DOHH2 (cell line): ENCODE measurements around the gene RSAD2.

Source experiments
- H3F3A ChIP-seq: fragments of 200-600 bp; sonication (generic), shearing (Covaris generic); 2 replicates; pipeline ENCODE4 v1.6.0; 2016; ENCODE audit warnings: antibody characterized with exemption, mild to moderate bottlenecking; ENCODE audit not compliant: control insufficient read depth, insufficient read depth
- H3K27ac ChIP-seq: fragments of 200-600 bp; sonication (generic); 2 replicates; pipeline ENCODE4 v1.5.1; 2014; ENCODE audit warnings: low read depth, mild to moderate bottlenecking, low read length, moderate library complexity
- H3K27me3 ChIP-seq: fragments of 200-600 bp; sonication (generic); 2 replicates; pipeline ENCODE4 v1.6.1; 2014; ENCODE audit warnings: mild to moderate bottlenecking, low read length, mixed read lengths; ENCODE audit not compliant: control insufficient read depth
- H3K36me3 ChIP-seq: fragments of 200-600 bp; sonication (generic); 2 replicates; pipeline ENCODE4 v1.6.1; 2014; ENCODE audit warnings: mild to moderate bottlenecking, low read length, moderate library complexity, mixed read lengths; ENCODE audit not compliant: control insufficient read depth
- H3K4me1 ChIP-seq: fragments of 200-600 bp; sonication (generic); 2 replicates; pipeline ENCODE4 v1.6.1; 2014; ENCODE audit warnings: mild to moderate bottlenecking, low read length, mixed read lengths; ENCODE audit not compliant: control insufficient read depth
- H3K4me2 ChIP-seq: fragments of 200-600 bp; sonication (generic); 2 replicates; pipeline ENCODE4 v1.6.0; 2014; ENCODE audit warnings: mild to moderate bottlenecking, low read length, moderate library complexity
- H3K4me3 ChIP-seq: fragments of 200-600 bp; sonication (generic); 2 replicates; pipeline ENCODE4 v1.5.1; 2014; ENCODE audit warnings: mild to moderate bottlenecking, low read length, mixed read lengths
- H3K79me2 ChIP-seq: fragments of 200-600 bp; sonication (generic); 2 replicates; pipeline ENCODE4 v1.6.1; 2014; ENCODE audit warnings: mild to moderate bottlenecking, low read length, mixed read lengths; ENCODE audit not compliant: control insufficient read depth
- H3K9me2 ChIP-seq: fragments of 200-600 bp; sonication (generic); replicated peaks from 2 replicates; pipeline ENCODE4 v1.6.1; 2014; ENCODE audit warnings: mild to moderate bottlenecking, low read length, mixed read lengths; ENCODE audit not compliant: control insufficient read depth
- H3K9me3 ChIP-seq: fragments of 200-600 bp; sonication (generic); 2 replicates; pipeline ENCODE4 v1.6.1; 2014; ENCODE audit warnings: antibody characterized with exemption, low read length, mixed read lengths; ENCODE audit not compliant: control insufficient read depth, insufficient read depth
- H4K20me1 ChIP-seq: fragments of 200-600 bp; sonication (generic); 2 replicates; pipeline ENCODE4 v1.6.0; 2014; ENCODE audit warnings: low read depth, mild to moderate bottlenecking, antibody characterized with exemption, low read length, moderate library complexity; ENCODE audit not compliant: control insufficient read depth, insufficient read depth
- CTCF ChIP-seq: fragments of 200-600 bp; sonication (generic); IDR thresholded peaks from one replicate; pipeline ENCODE4 v1.5.1; 2014; ENCODE audit warnings: antibody characterized with exemption, mild to moderate bottlenecking, low read depth, low read length; ENCODE audit not compliant: poor library complexity, severe bottlenecking
- EZH2phosphoT487 ChIP-seq: fragments of 200-600 bp; sonication (generic); IDR thresholded peaks from 2 replicates; pipeline ENCODE4 v1.6.1; 2017; ENCODE audit warnings: borderline replicate concordance, mild to moderate bottlenecking, antibody characterized with exemption, low read length, moderate library complexity, mixed read lengths

Gene RSAD2

GRCh38 chr2:6872394-6872793 is 5.2 kb upstream of the RSAD2 start:
- H3F3A ChIP-seq: 0 out of 2 replicates have a peak, but pooled peaks cover 2% of the 10 kb centered on the region
- no peaks in the 10 kb centered on the region for H3K27me3 ChIP-seq
- peaks cover 9% of the 10 kb centered on the region; the same call in 1 of the 2 replicates for H3K9me3 ChIP-seq
- peak overlapping the region; percentile 32; the same call in 1 of the 2 replicates for H3K4me3 ChIP-seq
- peaks cover 26% of the 10 kb centered on the region for H3K4me1 ChIP-seq
- no peaks in the 10 kb centered on the region for H3K36me3 ChIP-seq
- H3K27ac ChIP-seq: no peak overlapping the region
- H3K79me2 ChIP-seq: no peaks in the 10 kb centered on the region
- peak overlapping the region; percentile 48 for H3K4me2 ChIP-seq
- no peaks in the 10 kb centered on the region for H3K9me2 ChIP-seq
- H4K20me1 ChIP-seq: no peaks in the 10 kb centered on the region
- TF ChIP-seq EZH2phosphoT487: no peak
- no peak for TF ChIP-seq CTCF

GRCh38 chr2:6874032-6874431 is 3.5 kb upstream of the RSAD2 start:
- TF ChIP-seq CTCF (no peak), EZH2phosphoT487 (no peak)
- Histone ChIP-seq H3K9me3 (peaks cover 9% of the 10 kb centered on the region; the same call in 1 of the 2 replicates), H3K4me3 (no peak overlapping the region), H3F3A (0 out of 2 replicates have a peak, but pooled peaks cover 2% of the 10 kb centered on the region), H3K79me2 (no peaks in the 10 kb centered on the region), H3K4me2 (no peak overlapping the region), H3K27ac (no peak overlapping the region), H4K20me1 (no peaks in the 10 kb centered on the region), H3K27me3 (0 out of 2 replicates have a peak, but pooled peaks cover 3% of the 10 kb centered on the region), H3K36me3 (no peaks in the 10 kb centered on the region), H3K4me1 (peaks cover 31% of the 10 kb centered on the region), H3K9me2 (no peaks in the 10 kb centered on the region)

GRCh38 chr2:6876309-6876708 is 1.3 kb upstream of the RSAD2 start:
- no peak overlapping the region for H3K4me3 ChIP-seq
- no peaks in the 10 kb centered on the region for H3K79me2 ChIP-seq
- H3K27ac ChIP-seq: no peak overlapping the region
- no peaks in the 10 kb centered on the region for H4K20me1 ChIP-seq
- H3K4me1 ChIP-seq: peaks cover 31% of the 10 kb centered on the region
- no peaks in the 10 kb centered on the region for H3K36me3 ChIP-seq
- no peaks in the 10 kb centered on the region for H3K9me2 ChIP-seq
- H3K4me2 ChIP-seq: no peak overlapping the region
- no peak for TF ChIP-seq CTCF
- TF ChIP-seq EZH2phosphoT487: no peak
- H3K9me3 ChIP-seq: peaks cover 9% of the 10 kb centered on the region; the same call in 1 of the 2 replicates
- peaks cover 3% of the 10 kb centered on the region; the same call in 1 of the 2 replicates for H3K27me3 ChIP-seq
- H3F3A ChIP-seq: 0 out of 2 replicates have a peak, but pooled peaks cover 2% of the 10 kb centered on the region
